Dendritic cell treated with granulocyte-macrophage colony-stimulating factor and Interleukin-4, amounts not matched to agents 40 ng/mL and 50 ng/mL, for 4 days (primary cell): ENCODE measurements around the gene SLC25A47.

Experiments used
- H3K27ac Mint-ChIP-seq: one replicate; pipeline ENCODE4 v1.8.0; 2022; ENCODE audit warnings: mild to moderate bottlenecking, mixed read lengths
- H3K27me3 Mint-ChIP-seq: one replicate; pipeline ENCODE4 v1.8.0; 2022; ENCODE audit warnings: mild to moderate bottlenecking, mixed read lengths
- H3K36me3 Mint-ChIP-seq: one replicate; pipeline ENCODE4 v1.8.0; 2022; ENCODE audit warnings: low read depth, mixed read lengths
- H3K4me1 Mint-ChIP-seq: one replicate; pipeline ENCODE4 v1.8.0; 2022; ENCODE audit warnings: low read depth, mixed read lengths
- H3K4me3 Mint-ChIP-seq: one replicate; pipeline ENCODE4 v1.8.0; 2022; ENCODE audit warnings: mild to moderate bottlenecking, moderate library complexity, mixed read lengths
- H3K9me3 Mint-ChIP-seq: one replicate; pipeline ENCODE4 v1.8.0; 2022; ENCODE audit warnings: mixed read lengths
- intact Hi-C: fragments of 100-400 bp; cut with micrococcal nuclease; formaldehyde crosslinking; loops from one replicate; pipeline ENCODE4 v1.15.0; 2022

Gene SLC25A47

GRCh38 chr14:100317389-100317788 lies 5.8 kb upstream of the SLC25A47 start:
- H3K9me3 Mint-ChIP-seq, result no peaks in the 10 kb centered on the region
- H3K4me1 Mint-ChIP-seq, result peaks cover 30% of the 10 kb centered on the region
- H3K4me3 Mint-ChIP-seq, result no peak overlapping the region
- intact Hi-C loops, result no loop called here
- peak overlapping the region; percentile 85 for H3K27ac Mint-ChIP-seq
- H3K27me3 Mint-ChIP-seq, result peaks cover 21% of the 10 kb centered on the region
- no peaks in the 10 kb centered on the region for H3K36me3 Mint-ChIP-seq

- intact Hi-C loops, result no loop called here
Measured at GRCh38 chr14:100317912-100318808, 5.0 kb upstream of the SLC25A47 start.

GRCh38 chr14:100320157-100320856 lies 2.8 kb upstream of the SLC25A47 start:
- no peaks in the 10 kb centered on the region for H3K9me3 Mint-ChIP-seq
- no peaks in the 10 kb centered on the region for H3K36me3 Mint-ChIP-seq
- intact Hi-C loops, result no loop called here
- H3K4me3 Mint-ChIP-seq, result no peak overlapping the region
- H3K27me3 Mint-ChIP-seq, result peaks cover 17% of the 10 kb centered on the region
- peak overlapping the region; percentile 18 for H3K27ac Mint-ChIP-seq
- H3K4me1 Mint-ChIP-seq, result peaks cover 24% of the 10 kb centered on the region

More at GRCh38 chr14:100317912-100318808, 5.0 kb upstream of the SLC25A47 start:
- Mint-ChIP-seq H3K4me3 (peak overlapping the region; percentile 56), H3K36me3 (no peaks in the 10 kb centered on the region), H3K27ac (peak overlapping the region; percentile 85), H3K27me3 (peaks cover 23% of the 10 kb centered on the region), H3K9me3 (no peaks in the 10 kb centered on the region), H3K4me1 (peaks cover 22% of the 10 kb centered on the region)

GRCh38 chr14:100321473-100322137 lies 1.5 kb upstream of the SLC25A47 start:
- Mint-ChIP-seq H3K27ac (no peak overlapping the region), H3K9me3 (no peaks in the 10 kb centered on the region), H3K4me1 (peaks cover 31% of the 10 kb centered on the region), H3K36me3 (no peaks in the 10 kb centered on the region), H3K4me3 (no peak overlapping the region), H3K27me3 (peaks cover 18% of the 10 kb centered on the region)
- intact Hi-C loops, result no loop called here

DNA sequence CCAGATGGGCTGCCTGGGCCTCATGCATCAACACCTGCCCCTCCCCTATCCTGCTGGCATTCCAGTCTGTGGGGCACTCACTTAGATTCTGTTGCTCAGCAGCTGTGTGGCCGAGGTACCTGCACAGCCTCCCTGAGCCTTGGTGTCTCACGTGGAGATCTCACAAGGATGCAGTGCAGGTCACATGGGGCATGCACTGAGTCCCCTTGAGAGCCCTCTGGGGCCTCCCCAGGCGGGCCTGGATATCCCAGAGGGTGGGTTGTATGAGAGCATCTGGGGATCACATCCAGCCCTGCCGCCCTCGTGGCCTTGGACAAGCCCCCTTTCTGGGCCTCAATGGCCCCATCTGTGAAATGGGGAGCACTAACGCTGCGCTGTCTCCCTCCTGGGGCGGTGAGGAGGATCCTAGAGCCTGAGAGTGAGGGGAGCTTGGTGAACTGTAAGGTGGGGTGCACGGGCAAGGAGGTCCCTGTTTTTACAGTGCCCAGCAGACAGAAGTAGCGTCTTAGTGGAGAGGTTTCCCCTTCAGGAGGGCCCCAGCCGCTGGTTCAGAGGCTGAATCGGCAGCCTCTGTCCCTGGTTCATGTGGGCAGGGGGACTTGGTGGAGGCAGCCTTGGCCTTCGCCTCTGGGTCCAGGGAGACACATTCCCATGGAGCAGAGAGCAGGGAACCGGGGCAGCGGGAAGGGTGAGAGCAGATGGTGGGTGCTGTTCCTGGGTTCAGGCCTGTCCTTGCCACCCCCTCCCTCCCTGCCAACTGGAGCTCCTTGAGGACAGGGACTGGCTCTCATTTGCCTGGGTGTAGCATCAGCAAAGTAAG lies 791 bp upstream of the SLC25A47 start:
- H3K27ac Mint-ChIP-seq, result peak overlapping the region; percentile 66
- no peaks in the 10 kb centered on the region for H3K9me3 Mint-ChIP-seq
- no peak overlapping the region for H3K4me3 Mint-ChIP-seq
- intact Hi-C loops, result no loop called here
- H3K27me3 Mint-ChIP-seq, result peaks cover 18% of the 10 kb centered on the region
- H3K36me3 Mint-ChIP-seq, result no peaks in the 10 kb centered on the region
- H3K4me1 Mint-ChIP-seq, result peaks cover 31% of the 10 kb centered on the region

DNA sequence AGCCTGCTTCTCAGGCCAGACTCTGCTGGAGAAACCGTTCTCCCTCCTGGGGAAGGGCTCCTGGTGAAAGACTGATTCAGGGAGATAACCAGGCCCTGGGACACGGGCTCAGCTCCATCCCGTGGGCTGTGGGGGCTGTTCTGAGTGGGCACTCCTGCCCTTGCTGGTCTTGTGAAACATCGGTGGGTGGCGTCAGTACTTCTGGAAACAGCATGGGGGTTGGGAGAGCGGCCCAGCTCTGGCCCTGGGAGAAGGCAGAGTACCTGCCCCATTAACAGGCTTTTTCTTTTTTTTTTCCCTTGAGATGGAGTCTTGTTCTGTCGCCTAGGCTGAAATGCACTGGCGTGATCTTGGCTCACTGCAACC lies 786 bp downstream of the SLC25A47 start:
- H3K27me3 Mint-ChIP-seq, result peaks cover 18% of the 10 kb centered on the region
- peak overlapping the region; percentile 66 for H3K27ac Mint-ChIP-seq
- no peaks in the 10 kb centered on the region for H3K9me3 Mint-ChIP-seq
- no peak overlapping the region for H3K4me3 Mint-ChIP-seq
- H3K4me1 Mint-ChIP-seq, result peaks cover 24% of the 10 kb centered on the region
- H3K36me3 Mint-ChIP-seq, result no peaks in the 10 kb centered on the region
- intact Hi-C loops, result no loop called here

- Mint-ChIP-seq H3K36me3 (no peaks in the 10 kb centered on the region), H3K9me3 (no peaks in the 10 kb centered on the region), H3K4me1 (peaks cover 24% of the 10 kb centered on the region), H3K27ac (peak overlapping the region; percentile 22), H3K4me3 (no peak overlapping the region), H3K27me3 (peaks cover 14% of the 10 kb centered on the region)
- intact Hi-C loops, result no loop called here
Measured at GRCh38 chr14:100325231-100325632, 2.1 kb downstream of the SLC25A47 start.

- Mint-ChIP-seq H3K27me3 (peaks cover 10% of the 10 kb centered on the region), H3K27ac (peak overlapping the region; percentile 22), H3K4me1 (peaks cover 24% of the 10 kb centered on the region), H3K36me3 (peaks cover 1% of the 10 kb centered on the region), H3K4me3 (no peak overlapping the region), H3K9me3 (no peaks in the 10 kb centered on the region)
- intact Hi-C loops, result no loop called here
Measured at GRCh38 chr14:100325958-100326357, 2.8 kb downstream of the SLC25A47 start.

GRCh38 chr14:100327128-100327527 lies 4.0 kb downstream of the SLC25A47 start:
- intact Hi-C loops, result no loop called here
- H3K27me3 Mint-ChIP-seq, result peaks cover 6% of the 10 kb centered on the region
- no peaks in the 10 kb centered on the region for H3K9me3 Mint-ChIP-seq
- peaks cover 12% of the 10 kb centered on the region for H3K36me3 Mint-ChIP-seq
- H3K4me1 Mint-ChIP-seq, result peaks cover 24% of the 10 kb centered on the region
- H3K4me3 Mint-ChIP-seq, result no peak overlapping the region
- H3K27ac Mint-ChIP-seq, result peak overlapping the region; percentile 37

GRCh38 chr14:100328495-100329163 lies 5.5 kb downstream of the SLC25A47 start:
- H3K27ac Mint-ChIP-seq, result peak overlapping the region; percentile 36
- H3K9me3 Mint-ChIP-seq, result no peaks in the 10 kb centered on the region
- peaks cover 2% of the 10 kb centered on the region for H3K27me3 Mint-ChIP-seq
- H3K36me3 Mint-ChIP-seq, result peaks cover 27% of the 10 kb centered on the region
- intact Hi-C loops, result no loop called here
- no peak overlapping the region for H3K4me3 Mint-ChIP-seq
- H3K4me1 Mint-ChIP-seq, result peaks cover 23% of the 10 kb centered on the region

DNA sequence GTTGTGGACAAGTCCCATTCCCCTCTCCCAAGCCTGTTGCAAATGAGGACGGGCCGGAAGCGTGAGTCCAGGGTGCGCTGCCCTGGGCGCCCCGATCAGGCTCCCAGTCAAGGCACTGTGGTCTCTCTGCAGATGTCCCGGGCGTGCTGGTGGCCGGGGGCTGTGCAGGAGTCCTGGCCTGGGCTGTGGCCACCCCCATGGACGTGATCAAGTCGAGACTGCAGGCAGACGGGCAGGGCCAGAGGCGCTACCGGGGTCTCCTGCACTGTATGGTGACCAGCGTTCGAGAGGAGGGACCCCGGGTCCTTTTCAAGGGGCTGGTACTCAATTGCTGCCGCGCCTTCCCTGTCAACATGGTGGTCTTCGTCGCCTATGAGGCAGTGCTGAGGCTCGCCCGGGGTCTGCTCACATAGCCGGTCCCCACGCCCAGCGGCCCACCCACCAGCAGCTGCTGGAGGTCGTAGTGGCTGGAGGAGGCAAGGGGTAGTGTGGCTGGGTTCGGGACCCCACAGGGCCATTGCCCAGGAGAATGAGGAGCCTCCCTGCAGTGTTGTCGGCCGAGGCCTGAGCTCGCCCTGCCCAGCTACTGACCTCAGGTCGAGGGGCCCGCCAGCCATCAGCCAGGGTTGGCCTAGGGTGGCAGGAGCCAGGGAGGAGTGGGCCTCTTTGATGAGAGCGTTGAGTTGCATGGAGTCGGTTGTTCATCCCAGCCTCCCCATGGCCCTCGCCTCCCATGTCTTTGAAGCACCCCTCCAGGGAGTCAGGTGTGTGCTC lies 6.3 kb downstream of the SLC25A47 start:
- Mint-ChIP-seq H3K4me1 (peaks cover 17% of the 10 kb centered on the region), H3K27me3 (peaks cover 2% of the 10 kb centered on the region), H3K27ac (peak overlapping the region; percentile 36), H3K36me3 (peaks cover 34% of the 10 kb centered on the region), H3K4me3 (no peak overlapping the region), H3K9me3 (no peaks in the 10 kb centered on the region)
- intact Hi-C loops, result no loop called here

DNA sequence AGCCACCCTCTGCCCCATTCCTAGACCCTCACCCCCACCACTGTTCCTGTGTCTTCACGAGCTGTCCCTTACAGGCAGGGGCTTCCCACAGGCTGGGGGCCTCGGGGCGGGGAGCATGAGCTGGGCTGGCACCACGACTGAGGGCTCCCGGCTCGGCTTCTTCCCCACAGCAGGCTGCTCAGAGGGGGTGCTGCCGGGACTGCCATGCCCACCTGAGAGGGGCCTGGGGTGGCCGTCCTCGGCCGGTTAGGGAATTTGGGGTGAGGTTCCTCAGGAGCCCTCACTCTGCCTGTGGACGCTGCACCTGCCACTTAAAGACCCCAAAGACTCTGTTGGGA lies 6.8 kb downstream of the SLC25A47 start:
- Mint-ChIP-seq H3K36me3 (peaks cover 40% of the 10 kb centered on the region), H3K27me3 (peaks cover 2% of the 10 kb centered on the region), H3K9me3 (no peaks in the 10 kb centered on the region), H3K4me1 (peaks cover 11% of the 10 kb centered on the region), H3K27ac (no peak overlapping the region), H3K4me3 (no peak overlapping the region)
- intact Hi-C loops, result no loop called here
